SK-N-DZ (cell line): ENCODE results near the gene MGLL.
A peak's percentile ranks its signal among the peaks of the same experiment; 100 is the strongest.

Experiments used
- DNase-seq: peaks from one replicate; pipeline ENCODE4 v3.0.0-alpha.2; 2015; ENCODE audit warnings: low spot score

MGLL gene

DNA sequence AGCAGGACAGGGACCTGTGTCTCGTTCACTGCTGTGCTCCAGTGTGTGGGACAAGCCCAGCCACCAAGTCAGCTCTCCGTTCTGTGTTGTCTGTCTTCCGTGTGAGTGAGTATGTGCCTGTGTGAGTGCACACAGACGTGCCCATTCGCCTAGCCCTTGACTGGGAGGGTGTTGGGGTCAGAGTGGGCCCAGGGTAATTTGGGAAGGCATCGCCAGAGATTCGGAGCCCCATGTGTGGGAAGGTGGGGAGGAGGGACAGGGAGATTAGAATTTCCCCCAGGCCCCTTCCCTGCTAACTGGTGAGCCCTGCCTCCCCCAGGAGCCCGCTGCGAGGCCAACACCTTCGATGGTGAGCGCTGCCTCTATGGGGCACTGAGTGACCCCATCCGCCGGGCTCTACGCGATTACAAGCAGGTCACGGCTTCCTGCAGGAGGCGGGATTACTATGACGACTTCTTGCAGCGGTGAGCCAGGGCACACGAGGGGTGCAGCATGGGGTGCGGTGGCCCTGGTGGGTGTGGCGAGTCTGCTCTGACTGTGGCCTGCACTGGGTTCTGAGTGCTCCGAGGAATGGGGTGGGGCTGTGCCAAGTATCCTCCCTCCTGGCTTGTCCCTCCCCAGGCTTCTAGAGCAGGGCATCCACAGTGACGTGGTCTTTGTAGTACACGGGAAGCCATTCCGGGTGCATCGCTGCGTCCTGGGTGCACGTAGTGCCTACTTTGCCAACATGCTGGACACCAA lies 146.5 kb downstream of the MGLL start:
- no peak for DNase-seq

DNA sequence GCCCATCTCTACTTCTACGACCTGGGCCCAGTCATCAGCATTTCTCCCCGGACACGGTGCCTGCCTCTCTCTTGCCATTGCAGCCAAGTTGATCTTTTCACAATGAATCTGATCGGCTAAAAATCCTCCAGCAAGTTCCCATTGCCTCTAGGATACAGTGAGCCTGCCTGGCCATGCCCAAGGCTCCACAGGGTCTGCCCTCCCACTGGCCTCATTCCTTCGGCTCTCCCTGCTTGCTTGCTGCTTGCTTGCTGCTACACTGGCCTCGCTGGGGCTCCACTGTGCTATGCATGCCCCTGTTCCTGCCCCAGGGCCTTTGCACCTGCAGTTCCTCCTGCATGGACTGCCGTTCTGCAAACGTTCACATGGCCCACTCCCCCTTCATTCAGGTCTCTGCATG lies 147.5 kb downstream of the MGLL start:
- DNase-seq: no peak

DNA sequence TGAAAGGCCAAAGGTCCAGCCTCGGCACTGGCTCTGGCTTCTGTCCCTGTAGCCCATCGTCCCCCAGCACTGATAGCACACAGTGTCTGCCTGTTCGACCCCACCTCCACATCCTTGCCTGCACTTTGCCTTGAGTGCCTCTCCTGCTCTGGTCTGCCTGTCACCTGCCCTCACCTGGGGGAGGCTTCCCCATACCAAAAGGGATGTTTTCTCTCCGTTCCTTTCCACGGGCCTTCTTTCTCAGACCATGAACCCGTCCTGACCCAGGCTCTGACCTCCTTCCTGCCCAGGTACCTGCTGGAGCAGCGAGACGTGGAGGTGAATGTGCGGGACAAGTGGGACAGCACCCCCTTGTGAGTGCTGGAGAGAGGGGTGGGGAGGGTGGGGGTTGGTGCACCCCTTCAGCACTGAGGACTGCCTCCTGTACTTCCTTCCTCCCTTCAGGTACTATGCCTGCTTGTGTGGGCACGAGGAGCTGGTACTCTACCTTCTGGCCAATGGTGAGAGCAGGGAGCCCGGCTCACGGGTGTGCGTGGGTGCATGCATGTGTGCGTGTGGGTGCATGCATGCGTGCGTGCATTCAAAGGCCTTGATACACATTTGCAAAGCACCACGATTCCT lies 148.1 kb downstream of the MGLL start:
- no peak for DNase-seq

DNA sequence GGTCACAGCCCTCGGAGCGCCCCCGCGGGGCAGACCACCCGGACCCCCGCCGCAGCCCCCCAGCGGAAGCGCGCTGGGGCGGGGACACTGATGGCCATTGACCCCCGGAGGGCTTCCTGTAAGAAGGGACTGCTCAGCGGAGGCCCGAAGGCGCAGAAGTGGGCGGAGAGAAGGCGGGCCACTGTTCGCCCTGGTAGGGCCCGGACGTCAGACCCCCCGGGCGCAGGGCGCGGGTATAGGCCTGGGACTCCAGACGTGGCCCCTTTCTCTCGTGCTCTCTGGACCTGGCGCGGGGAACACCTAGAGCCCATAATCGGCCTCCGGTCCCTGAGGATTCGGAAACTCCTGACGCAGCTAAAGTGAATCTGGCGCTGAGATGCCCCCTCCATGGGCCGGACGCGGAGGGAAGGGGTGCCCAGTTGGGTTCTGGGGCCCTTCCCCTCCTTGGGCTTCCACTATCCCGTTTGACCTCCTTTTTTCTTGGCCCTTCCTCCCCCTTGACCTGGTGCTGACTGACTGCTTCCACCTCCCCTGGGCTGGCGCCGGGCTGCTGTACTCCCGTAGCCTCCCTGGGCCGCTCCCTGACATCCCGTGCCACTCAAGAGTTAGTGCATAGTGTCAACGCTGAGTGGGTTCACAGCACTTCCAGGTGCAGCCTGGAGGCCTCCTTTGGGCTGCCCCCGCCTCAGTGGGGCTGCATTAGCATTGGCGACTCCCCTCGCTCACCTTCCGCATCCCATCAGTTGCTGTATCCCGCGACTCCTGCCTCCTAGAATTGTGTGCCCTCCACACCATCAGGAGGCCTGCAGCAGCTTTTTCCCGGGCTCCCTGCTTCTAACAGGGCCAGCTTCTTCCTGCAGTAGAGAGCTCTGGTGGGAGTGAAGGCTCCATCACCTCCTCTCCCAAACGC lies 148.9 kb downstream of the MGLL start:
- peak; percentile 57 for DNase-seq

DNA sequence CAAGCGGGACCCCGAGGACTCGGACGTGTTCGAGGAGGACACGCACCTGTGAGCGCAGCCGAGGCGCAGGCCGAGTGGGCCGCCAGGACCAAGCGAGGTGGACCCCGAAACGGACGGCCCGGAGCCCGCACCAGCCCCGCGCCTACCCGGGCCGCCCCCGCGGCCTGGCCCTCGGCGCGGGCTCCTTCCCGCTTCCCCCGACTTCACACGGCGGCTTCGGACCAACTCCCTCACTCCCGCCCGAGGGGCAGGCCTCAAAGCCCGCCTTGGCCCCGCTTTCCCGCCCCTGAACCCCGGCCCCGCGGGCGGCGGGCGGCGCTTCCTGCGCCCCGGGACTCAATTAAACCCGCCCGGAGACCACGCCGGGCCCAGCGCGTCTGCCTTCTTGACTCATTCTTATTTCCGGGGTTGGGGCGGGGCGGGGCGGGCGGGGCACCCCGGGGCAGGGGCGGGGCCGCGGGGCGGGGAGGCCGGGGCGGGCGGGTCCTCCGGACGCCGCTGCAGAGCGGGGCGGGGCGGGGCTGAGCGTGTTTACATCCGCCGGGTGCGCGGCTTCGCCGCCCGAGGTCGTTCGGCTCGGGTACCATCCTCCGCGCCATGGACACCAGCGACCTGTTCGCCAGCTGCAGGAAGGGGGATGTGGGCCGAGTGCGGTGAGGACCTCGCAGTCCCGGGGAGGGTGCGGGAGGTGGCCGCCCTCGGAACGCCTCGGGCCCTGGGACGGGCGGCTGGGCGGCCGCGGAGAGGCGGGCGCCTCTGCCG lies 149.7 kb downstream of the MGLL start, which contains the start of gene ABTB1:
TSS of gene ABTB1 (plus strand) at position 524 of the 762 bp plus-strand sequence. CDS start at position 598, 74 bp downstream.
- DNase-seq: peak; percentile 75

DNA sequence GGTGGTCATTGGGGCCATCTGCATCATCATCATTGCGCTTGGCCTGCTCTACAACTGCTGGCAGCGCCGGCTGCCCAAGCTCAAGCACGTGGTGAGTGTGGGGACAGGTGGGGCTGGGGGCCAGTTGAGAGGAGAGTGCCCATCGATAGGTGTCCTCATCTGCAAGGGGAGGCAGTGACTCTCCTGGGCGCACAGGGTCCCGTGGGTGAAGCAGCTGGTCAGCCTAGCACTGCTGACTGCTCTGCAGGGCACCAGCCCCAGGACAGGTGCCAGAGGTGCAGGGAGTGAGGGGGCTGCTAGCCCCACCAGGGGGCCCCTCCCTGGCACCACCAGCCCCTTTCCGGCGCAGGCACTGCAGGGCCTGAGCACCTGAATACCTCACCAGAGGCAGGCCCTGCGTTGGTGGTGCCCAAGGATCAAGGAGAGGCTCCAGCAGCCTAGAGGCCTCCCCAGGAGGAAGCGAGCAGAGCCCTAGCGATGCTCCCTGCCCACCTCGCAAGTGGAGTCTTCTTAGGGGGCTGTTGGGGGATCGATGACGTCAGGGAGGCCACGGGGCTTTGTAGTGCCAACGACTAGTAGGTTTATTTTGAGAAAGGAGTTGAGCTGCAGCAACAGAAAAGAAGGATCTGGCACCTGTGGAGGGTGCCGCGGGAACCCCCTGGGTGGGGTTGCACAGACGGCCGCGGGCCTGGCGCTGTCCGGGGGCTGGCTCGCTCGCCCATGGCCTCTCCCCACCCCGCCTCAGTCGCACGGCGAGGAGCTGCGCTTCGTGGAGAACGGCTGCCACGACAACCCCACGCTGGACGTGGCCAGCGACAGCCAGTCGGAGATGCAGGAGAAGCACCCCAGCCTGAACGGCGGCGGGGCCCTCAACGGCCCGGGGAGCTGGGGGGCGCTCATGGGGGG lies 150.5 kb downstream of the MGLL start:
- no peak for DNase-seq

DNA sequence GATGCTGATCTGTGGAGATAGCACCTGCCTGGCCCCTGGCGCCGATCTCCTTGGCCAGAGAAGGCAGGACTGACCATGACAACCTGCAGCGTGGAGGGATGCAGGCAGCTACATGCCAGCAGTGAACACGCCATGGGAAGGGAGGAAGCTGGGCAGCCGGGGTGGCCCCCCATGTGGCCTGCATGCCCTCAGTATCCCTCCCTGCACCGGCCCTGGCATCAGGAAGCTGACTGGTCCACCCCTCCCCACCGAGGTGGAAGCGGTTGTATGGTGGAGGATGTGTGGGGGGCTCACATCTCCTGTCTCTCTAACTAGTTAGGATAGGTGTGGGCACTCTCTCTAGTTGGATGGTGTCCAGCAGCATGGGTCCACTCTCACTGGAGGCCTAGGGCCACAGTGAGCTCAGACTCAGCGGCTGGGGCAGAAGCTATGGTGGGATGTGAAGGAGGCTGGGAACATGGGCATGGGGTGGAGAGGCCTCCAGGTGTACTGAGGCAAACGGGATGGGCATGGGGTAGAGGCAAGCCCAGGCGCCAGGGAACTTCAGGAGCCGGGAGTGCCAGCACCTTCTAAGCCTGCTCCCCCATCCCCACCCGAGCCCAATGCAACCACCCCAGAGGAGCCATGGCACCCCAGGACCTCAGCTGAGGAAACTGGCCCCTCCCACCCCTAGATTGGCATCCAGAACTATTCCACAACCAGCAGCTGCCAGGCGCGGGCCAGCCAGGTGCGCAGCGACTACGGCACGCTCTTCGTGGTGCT lies 151.4 kb downstream of the MGLL start:
- DNase-seq: no peak

DNA sequence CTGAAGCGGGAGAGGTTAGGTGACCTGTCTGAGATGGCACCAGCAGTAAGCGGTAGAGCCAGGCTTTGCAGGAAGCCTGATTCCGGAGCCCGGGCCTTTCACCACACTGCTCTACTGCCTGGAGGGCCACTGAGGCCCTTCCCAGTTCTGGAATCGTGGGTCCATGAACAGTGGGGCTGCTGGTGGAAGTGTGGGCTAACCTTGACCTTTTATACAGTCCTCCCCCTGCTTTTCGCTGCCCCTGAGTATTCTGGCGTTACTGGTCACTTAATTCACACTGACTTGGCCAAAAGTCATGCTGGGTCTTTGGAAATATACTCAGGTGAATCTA lies 152.1 kb downstream of the MGLL start:
- no peak for DNase-seq

DNA sequence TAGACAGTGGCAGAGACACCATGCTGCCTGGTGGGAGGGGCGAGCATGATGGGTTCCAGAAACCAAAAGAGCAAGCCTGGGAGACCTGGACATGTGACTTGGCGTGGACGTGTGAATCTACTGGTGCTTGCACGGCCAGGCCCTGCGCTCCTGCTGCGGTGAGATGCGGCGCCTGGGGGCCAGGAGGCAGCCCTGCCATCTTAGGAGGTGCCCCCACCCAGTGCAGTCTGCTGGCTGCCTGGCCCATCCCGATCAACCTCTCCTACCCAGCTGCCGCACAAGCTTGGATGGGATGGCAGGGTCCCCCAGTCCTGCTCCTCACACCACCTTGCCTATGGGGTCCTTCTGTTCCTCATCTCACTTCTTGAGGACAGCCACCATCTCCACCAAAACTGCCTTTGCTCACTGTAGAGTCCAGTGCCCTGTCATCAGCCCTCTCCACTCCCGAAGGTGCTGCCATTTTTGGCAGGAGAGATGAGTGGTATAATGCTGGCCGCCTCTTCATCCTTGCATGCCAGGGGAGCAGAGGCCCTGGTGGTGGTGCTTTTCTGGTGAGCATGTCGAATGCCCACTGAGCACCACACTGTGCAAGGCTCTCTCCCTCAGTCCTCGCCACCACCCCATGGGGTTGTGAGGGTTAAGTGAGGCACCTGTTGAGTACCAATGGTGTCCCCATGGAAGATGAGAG lies 152.6 kb downstream of the MGLL start:
- DNase-seq: no peak

DNA sequence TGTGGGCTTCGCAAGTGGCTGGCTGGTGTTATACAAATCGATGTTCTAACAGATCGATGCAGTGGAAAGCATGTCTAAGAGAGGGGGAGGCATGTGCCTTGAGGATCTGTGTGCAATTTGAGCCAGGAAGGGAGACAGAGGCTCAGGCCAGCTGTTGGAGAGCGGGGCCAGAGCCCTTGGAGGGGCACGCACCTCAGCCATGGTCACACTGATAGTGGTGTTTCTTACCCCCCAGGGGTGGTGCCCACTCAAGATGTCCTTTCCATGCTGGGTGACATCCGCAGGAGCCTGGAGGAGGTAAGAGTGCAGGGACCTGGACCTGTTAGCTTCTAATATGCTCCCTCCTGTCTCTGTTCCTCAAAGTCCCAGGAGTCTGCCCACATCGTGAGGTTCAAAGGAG lies 153.4 kb downstream of the MGLL start:
- DNase-seq: no peak

DNA sequence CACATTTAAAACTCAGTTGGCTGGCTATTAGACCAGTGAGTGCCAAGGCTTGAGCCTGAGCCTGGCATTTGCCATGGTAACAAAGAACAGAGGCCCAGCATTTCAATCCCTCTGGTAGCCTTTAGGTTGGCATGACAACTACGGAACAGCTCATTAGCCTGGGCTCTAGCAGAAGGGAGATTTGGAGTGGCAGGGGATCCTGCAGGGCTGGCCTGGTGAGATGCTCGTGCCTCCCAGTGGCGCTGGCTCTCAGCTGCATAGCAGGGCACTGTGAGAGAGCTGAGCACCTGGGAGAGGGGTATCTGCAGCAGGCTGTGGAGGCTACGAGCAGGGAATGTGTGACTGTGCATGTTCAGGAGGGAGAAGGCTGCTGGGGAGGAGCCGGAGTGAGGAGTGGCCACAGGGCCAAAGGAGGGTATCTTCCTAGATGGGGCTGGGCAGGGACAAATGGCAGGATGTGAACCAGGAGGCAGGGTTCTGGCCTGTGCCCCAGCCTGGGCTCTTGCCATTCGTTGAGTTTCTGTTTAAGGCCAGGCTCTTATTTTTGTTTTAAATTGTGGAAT lies 155.1 kb downstream of the MGLL start:
- no peak for DNase-seq

DNA sequence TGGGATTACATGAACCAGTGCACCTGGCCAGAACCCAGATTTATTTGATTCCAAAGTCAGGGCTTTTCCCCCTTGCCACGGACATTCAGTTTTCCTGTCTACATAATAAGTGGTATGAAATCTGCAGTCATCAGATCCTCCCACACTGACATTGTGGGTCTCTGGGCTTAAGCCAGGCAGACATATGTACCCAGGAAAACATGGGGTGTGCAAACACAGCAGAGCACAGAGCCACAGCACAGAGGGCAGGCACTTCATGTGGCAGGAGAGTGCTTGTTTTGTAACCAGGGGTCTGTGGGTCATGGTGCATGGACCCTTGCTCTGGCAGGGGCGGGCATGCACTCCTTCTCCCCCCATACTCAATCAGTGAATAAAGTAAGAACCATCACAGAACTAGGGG lies 155.6 kb downstream of the MGLL start:
- DNase-seq: no peak

DNA sequence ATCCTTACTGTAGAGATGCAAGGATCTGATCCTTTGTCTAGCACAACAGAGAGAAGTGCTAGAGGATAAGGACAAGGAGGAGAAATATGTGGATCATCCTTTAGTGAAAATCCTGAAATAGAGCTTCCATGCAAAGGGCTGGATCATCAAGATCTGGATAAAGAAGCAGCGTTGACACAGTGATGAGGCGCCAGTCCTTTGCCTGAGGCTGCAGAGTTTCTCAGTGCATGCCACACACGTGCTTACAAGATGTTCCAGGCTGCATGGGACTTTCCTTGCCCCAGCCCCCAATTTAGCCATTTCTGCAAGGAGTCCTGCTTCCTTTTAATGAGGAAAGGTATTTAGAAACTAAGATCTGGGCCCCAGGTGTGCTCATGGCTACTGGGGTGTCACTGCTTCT lies 156.7 kb downstream of the MGLL start:
- no peak for DNase-seq

DNA sequence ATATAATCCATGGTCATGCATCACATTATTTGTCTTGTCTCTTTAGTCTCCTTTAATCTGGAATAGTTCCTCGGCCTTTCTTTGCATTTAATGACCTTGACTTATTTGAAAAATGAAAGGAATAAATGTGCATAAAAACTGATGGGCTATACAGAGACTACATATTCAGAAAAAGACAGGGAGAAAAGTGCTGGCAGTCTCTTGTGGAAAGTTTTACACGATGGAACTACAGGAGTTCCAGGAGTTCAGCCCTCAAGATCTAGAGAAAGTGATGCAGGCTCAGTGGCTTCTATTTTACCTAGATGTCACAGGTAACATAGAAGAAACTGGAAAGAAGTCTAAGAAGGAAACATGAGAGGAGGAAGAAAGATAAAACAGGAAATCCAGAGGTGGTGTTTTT lies 157.2 kb downstream of the MGLL start:
- DNase-seq: no peak

DNA sequence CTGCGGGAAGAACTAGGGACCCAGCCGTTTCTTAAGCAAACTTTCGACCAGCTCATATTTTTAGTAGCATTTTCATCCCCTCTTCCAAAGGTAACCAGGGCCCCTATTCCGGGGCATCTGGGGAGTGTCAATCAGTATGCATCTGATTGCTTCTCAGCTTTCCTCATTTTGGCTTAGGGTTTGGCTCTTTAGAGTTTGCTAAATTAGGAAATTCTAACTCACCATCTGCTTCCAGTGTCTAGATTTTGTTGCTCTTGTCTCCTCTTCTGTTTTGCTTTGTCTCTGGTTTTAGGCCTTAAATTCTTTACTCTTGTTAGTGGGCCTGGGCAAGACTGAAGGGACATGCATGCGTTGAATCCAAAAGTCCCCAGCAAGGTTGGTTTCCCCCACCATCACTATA lies 159.2 kb downstream of the MGLL start:
- no peak for DNase-seq

DNA sequence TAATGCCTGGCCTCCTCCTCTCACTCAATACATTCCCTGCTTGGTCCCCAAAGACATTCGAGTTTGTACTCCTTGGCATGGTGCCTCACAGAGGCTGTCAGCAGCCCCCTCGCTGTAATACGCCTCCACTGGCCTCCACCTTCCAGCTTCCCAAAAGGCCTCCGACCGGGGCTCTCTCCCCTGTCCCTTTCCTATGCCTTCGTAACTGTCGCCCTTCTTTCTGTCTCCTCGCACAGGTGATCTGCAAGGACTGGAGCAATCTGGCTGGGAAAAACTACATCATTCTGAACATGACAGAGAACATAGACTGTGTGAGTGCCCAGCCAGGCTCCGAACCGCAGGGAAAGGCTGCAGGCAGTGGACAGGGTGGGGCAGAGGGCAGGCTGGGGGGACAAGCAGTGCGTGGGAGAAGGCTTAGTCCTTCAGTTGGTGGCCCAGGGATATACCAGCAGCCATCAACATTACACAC lies 160.3 kb downstream of the MGLL start:
- DNase-seq: no peak

DNA sequence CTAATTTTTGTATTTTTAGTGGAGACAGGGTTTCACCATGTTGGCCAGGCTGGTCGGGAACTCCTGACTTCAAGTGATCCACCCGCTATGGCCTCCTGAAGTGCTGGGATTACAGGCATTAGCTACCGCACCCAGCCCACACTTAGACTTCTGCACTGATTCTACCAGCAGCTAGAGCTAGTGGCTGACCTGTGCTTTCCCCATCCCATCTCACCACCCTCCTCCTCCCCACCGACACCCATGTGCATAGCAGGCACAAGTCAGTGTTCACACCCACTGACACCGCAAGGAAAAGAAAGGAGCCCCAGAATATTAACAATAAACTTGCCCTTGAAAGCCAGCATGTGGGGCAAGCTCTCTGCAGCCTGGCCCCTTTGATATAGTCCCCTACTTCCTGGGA lies 160.7 kb downstream of the MGLL start:
- no peak for DNase-seq

DNA sequence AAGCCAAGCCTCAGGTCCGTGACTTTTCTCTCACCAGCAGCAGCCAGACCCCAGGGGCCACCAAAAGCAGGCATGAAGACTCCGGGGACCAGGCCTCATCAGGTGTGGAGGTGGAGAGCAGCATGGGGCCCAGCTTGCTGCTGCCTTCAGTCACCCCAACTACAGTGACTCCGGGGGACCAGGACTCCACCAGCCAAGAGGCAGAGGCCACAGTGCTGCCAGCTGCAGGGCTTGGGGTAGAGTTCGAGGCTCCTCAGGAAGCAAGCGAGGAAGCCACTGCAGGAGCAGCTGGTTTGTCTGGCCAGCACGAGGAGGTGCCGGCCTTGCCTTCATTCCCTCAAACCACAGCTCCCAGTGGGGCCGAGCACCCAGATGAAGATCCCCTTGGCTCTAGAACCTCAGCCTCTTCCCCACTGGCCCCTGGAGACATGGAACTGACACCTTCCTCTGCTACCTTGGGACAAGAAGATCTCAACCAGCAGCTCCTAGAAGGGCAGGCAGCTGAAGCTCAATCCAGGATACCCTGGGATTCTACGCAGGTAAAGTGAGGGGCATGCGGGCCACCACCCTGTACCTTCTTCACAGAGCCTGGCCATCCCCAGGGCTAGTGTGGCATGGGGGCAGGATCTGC lies 161.6 kb downstream of the MGLL start:
- no peak for DNase-seq
